Neutrophil (primary cell): ENCODE measurements around the gene TMEM204.

Experiments
- H3K27ac ChIP-seq: fragments of 200-600 bp; sonication (generic); 2 replicates; pipeline ENCODE4 v1.5.1; 2016; ENCODE audit warnings: mild to moderate bottlenecking, moderate library complexity
- H3K27me3 ChIP-seq: fragments of 200-600 bp; sonication (generic); 2 replicates; pipeline ENCODE4 v1.6.0; 2016; ENCODE audit warnings: mild to moderate bottlenecking
- H3K36me3 ChIP-seq: fragments of 200-600 bp; sonication (generic); 2 replicates; pipeline ENCODE4 v1.5.1; 2017
- H3K4me1 ChIP-seq, 2 experiments: fragments of 200-600 bp in 1 of 2; sonication (generic) in 1 of 2; 1 replicate in 1 of 2; 2 replicates in 1 of 2; pipeline versions ENCODE4 v1.5.1 to v1.6.1; 2013 to 2016; ENCODE audit warnings: low read depth in 1 of 2, low read length in 1 of 2, mild to moderate bottlenecking in 1 of 2, moderate library complexity in 1 of 2; ENCODE audit not compliant: control insufficient read depth in 1 of 2, insufficient read depth in 1 of 2
- H3K4me3 ChIP-seq, 2 experiments: fragments of 200-600 bp in 1 of 2; sonication (generic) in 1 of 2; 1 replicate in 1 of 2; 2 replicates in 1 of 2; pipeline ENCODE4 v1.5.1; 2013 to 2016; ENCODE audit warnings: low read depth in 1 of 2, low read length in 1 of 2, mild to moderate bottlenecking in 1 of 2, moderate library complexity in 1 of 2
- H3K9me3 ChIP-seq: fragments of 200-600 bp; sonication (generic); 2 replicates; pipeline ENCODE4 v1.5.1; 2016
- CTCF ChIP-seq: fragments of 200-600 bp; sonication (generic); IDR thresholded peaks from 2 replicates; pipeline ENCODE4 v1.5.1; 2016; ENCODE audit warnings: antibody characterized with exemption

The TMEM204 gene

GRCh38 chr16:1579214-1579613 lies 45.7 kb downstream of the TMEM204 start:
- no peak for TF ChIP-seq CTCF
- H3K4me1 ChIP-seq: no peaks in the 10 kb centered on the region
- no peaks in the 10 kb centered on the region for H3K9me3 ChIP-seq
- no peak overlapping the region for H3K4me3 ChIP-seq
- H3K27ac ChIP-seq: no peak overlapping the region
- no peaks in the 10 kb centered on the region for H3K36me3 ChIP-seq
- H3K27me3 ChIP-seq: no peaks in the 10 kb centered on the region

GRCh38 chr16:1580256-1580655 lies 46.8 kb downstream of the TMEM204 start:
- Histone ChIP-seq H3K4me3 (no peak overlapping the region), H3K4me1 (no peaks in the 10 kb centered on the region), H3K27me3 (no peaks in the 10 kb centered on the region), H3K9me3 (no peaks in the 10 kb centered on the region), H3K36me3 (no peaks in the 10 kb centered on the region), H3K27ac (no peak overlapping the region)
- TF ChIP-seq CTCF: no peak

GRCh38 chr16:1580956-1581355 lies 47.5 kb downstream of the TMEM204 start:
- Histone ChIP-seq H3K27ac (no peak overlapping the region), H3K4me1 (no peaks in the 10 kb centered on the region), H3K9me3 (no peaks in the 10 kb centered on the region), H3K36me3 (no peaks in the 10 kb centered on the region), H3K27me3 (no peaks in the 10 kb centered on the region), H3K4me3 (no peak overlapping the region)
- no peak for TF ChIP-seq CTCF

- Histone ChIP-seq H3K4me1 (no peaks in the 10 kb centered on the region), H3K9me3 (no peaks in the 10 kb centered on the region), H3K27me3 (no peaks in the 10 kb centered on the region), H3K36me3 (no peaks in the 10 kb centered on the region), H3K27ac (no peak overlapping the region), H3K4me3 (no peak overlapping the region)
- TF ChIP-seq CTCF: no peak
Measured at GRCh38 chr16:1581804-1582203, 48.3 kb downstream of the TMEM204 start.

GRCh38 chr16:1583180-1583579 lies 49.7 kb downstream of the TMEM204 start:
- no peaks in the 10 kb centered on the region for H3K4me1 ChIP-seq
- no peak overlapping the region for H3K27ac ChIP-seq
- H3K36me3 ChIP-seq: no peaks in the 10 kb centered on the region
- H3K9me3 ChIP-seq: no peaks in the 10 kb centered on the region
- no peaks in the 10 kb centered on the region for H3K27me3 ChIP-seq
- H3K4me3 ChIP-seq: no peak overlapping the region
- no peak for TF ChIP-seq CTCF

- no peak for TF ChIP-seq CTCF
- no peaks in the 10 kb centered on the region for H3K27me3 ChIP-seq
- no peaks in the 10 kb centered on the region for H3K36me3 ChIP-seq
- no peaks in the 10 kb centered on the region for H3K4me1 ChIP-seq
- H3K27ac ChIP-seq: no peak overlapping the region
- no peak overlapping the region for H3K4me3 ChIP-seq
- H3K9me3 ChIP-seq: no peaks in the 10 kb centered on the region
Measured at GRCh38 chr16:1584926-1585484, 51.5 kb downstream of the TMEM204 start.
